B cell (primary cell): ENCODE measurements around the gene DEPDC1B. TPM values are rescaled to one million over a fixed set of nuclear protein-coding genes. Genes with fewer than 3 reads are reported as not detected.

Experiments used
- ATAC-seq: fragments of 200-7000 bp; cut with Tn5 transposase; one replicate; pipeline ENCODE4 v1.10.0; 2021; ENCODE audit warnings: low read depth, mild to moderate bottlenecking, moderate number of reproducible peaks, moderate library complexity
- CTCF ChIA-PET: fragments of 350-600 bp; sonication (Branson Sonifier 250); formaldehyde crosslinking; loops from one replicate; lab custom pipeline; 2021; ENCODE audit warnings: antibody characterized with exemption, inconsistent platforms; lab: Charles Lee
- POLR2A ChIA-PET: fragments of 350-600 bp; sonication (Branson Sonifier 250); formaldehyde crosslinking; loops from one replicate; lab custom pipeline; 2021; ENCODE audit warnings: antibody characterized with exemption; lab: Charles Lee
- DNase-seq: peaks from one replicate; pipeline ENCODE4 v3.0.0; 2013
- H2AFZ ChIP-seq: 2 replicates; pipeline ENCODE4 v1.6.1; 2012; ENCODE audit warnings: mild to moderate bottlenecking, low read depth, low read length; ENCODE audit not compliant: insufficient read depth, poor library complexity, severe bottlenecking
- H3K27ac ChIP-seq, 2 donors: 1 replicate in 1 of 2; 2 replicates in 1 of 2; pipeline ENCODE4 v1.5.1; 2012 to 2013; ENCODE audit warnings: low read length in 2 of 2, mild to moderate bottlenecking in 2 of 2, moderate library complexity in 1 of 2
- H3K27me3 ChIP-seq, 4 experiments: fragments of 200-600 bp in 1 of 4; sonication (generic) in 1 of 4; replicated peaks in 1 of 4; 1 replicate in 2 of 4; 2 replicates in 2 of 4; pipeline versions ENCODE4 v1.6.1 to v1.7.0; 2013 to 2016; ENCODE audit warnings: low read length in 3 of 4, mild to moderate bottlenecking in 2 of 4, mixed read lengths in 1 of 4, moderate library complexity in 1 of 4; ENCODE audit not compliant: insufficient read depth in 4 of 4, control insufficient read depth in 3 of 4; ENCODE audit errors: control extremely low read depth in 1 of 4
- H3K36me3 ChIP-seq, 2 experiments: replicated peaks in 1 of 2; 1 replicate in 1 of 2; 2 replicates in 1 of 2; pipeline versions ENCODE4 v1.6.1 to v1.7.1; 2013; ENCODE audit warnings: low read length in 1 of 2; ENCODE audit not compliant: insufficient read depth in 2 of 2, control insufficient read depth in 1 of 2; ENCODE audit errors: control extremely low read depth in 1 of 2, extremely low read depth in 1 of 2
- H3K4me1 ChIP-seq, 2 donors: fragments of 200-600 bp in 1 of 2; sonication (generic) in 1 of 2; 1 replicate in 1 of 2; 2 replicates in 1 of 2; pipeline versions ENCODE4 v1.5.1 to v1.6.1; 2013 to 2017; ENCODE audit warnings: low read length in 2 of 2; ENCODE audit not compliant: control insufficient read depth in 2 of 2, insufficient read depth in 2 of 2
- H3K4me2 ChIP-seq: replicated peaks from 2 replicates; pipeline ENCODE3; 2012; ENCODE audit warnings: mild to moderate bottlenecking, low read depth, low read length; ENCODE audit not compliant: poor library complexity, severe bottlenecking
- H3K4me3 ChIP-seq, 5 experiments: fragments of 200-600 bp in 1 of 5; sonication (generic) in 1 of 5; 1 replicate in 3 of 5; 2 replicates in 2 of 5; pipeline versions ENCODE4 v1.5.1 to v1.7.0; 2011 to 2016; ENCODE audit warnings: low read length in 4 of 5, mild to moderate bottlenecking in 4 of 5, low read depth in 2 of 5, control low read depth in 1 of 5, moderate library complexity in 1 of 5; ENCODE audit not compliant: insufficient read depth in 1 of 5; ENCODE audit errors: control extremely low read depth in 1 of 5, extremely low read depth in 1 of 5
- H3K79me2 ChIP-seq: fragments of 200-600 bp; sonication (generic); one replicate; pipeline ENCODE4 v1.6.0; 2016; ENCODE audit warnings: low read length; ENCODE audit not compliant: control insufficient read depth, insufficient read depth
- H3K9ac ChIP-seq: fragments of 200-600 bp; sonication (generic); 2 replicates; pipeline ENCODE4 v1.6.1; 2017; ENCODE audit warnings: mild to moderate bottlenecking, low read length, moderate library complexity
- H3K9me3 ChIP-seq, 3 donors: one replicate each; pipeline versions ENCODE4 v1.6.1 to v1.7.1; 2013; ENCODE audit warnings: low read length in 2 of 3; ENCODE audit not compliant: control insufficient read depth in 2 of 3, insufficient read depth in 1 of 3; ENCODE audit errors: control extremely low read depth in 1 of 3
- H4K20me1 ChIP-seq: 2 replicates; pipeline ENCODE4 v1.6.0; 2012; ENCODE audit warnings: mild to moderate bottlenecking, low read length; ENCODE audit not compliant: insufficient read depth, control insufficient read depth, poor library complexity, severe bottlenecking
- H3K27ac Mint-ChIP-seq: one replicate; pipeline ENCODE4 v1.8.0; 2021; ENCODE audit warnings: mixed read lengths
- H3K27me3 Mint-ChIP-seq: one replicate; pipeline ENCODE4 v1.8.0; 2021; ENCODE audit warnings: mixed read lengths
- H3K4me1 Mint-ChIP-seq: one replicate; pipeline ENCODE4 v1.8.0; 2021; ENCODE audit warnings: mixed read lengths
- H3K4me3 Mint-ChIP-seq: one replicate; pipeline ENCODE4 v1.8.0; 2021; ENCODE audit warnings: mixed read lengths
- H3K9me3 Mint-ChIP-seq: one replicate; pipeline ENCODE4 v1.8.0; 2022; ENCODE audit warnings: mixed read lengths; ENCODE audit not compliant: insufficient read depth
- CTCF ChIP-seq: fragments of 200-600 bp; IDR thresholded peaks from one replicate; pipeline ENCODE4 v1.8.0; 2022; ENCODE audit warnings: antibody characterized with exemption, mild to moderate bottlenecking
- EZH2 ChIP-seq: IDR thresholded peaks from 2 replicates; pipeline ENCODE4 v1.6.1; 2012; ENCODE audit warnings: borderline replicate concordance, low read depth, mild to moderate bottlenecking, moderate library complexity, low read length; ENCODE audit not compliant: insufficient read depth, poor library complexity, severe bottlenecking
- WGBS: methylation state at CpG from one replicate; pipeline ENCODE4 v1.1.5; 2013; ENCODE audit warnings: missing lambda C conversion rate; ENCODE audit not compliant: insufficient coverage; 5-methylcytosine and 5-hydroxymethylcytosine counted together
- intact Hi-C: fragments of 100-400 bp; cut with micrococcal nuclease; formaldehyde crosslinking; loops from one replicate; pipeline ENCODE4 v1.10.0; 2022
- polyA plus RNA-seq: library from polyadenylated mRNA; depleted of rRNA; stranded (reverse); fragments of >200 nt; gene quantifications from 2 replicates; pipeline ENCODE4 v1.2.3, GENCODE V29; 2012
- total RNA-seq, 2 donors: library from RNA; stranded (reverse); fragments of 120-200 nt in 1 of 2; gene quantifications; 1 replicate in 1 of 2; 2 replicates in 1 of 2; pipeline versions ENCODE4 v1.2.3 to v1.2.4, GENCODE V29; 2013 to 2022

DEPDC1B gene
- total and polyA plus RNA-seq, 2 donors (not counting 1 experiment from before 2014, with no cell fraction given) = 0.04 to 0.25 TPM

GRCh38 chr5:60611099-60611740 is 88.7 kb downstream of the DEPDC1B start:
- Histone ChIP-seq H3K4me2 (no peak overlapping the region), H3K79me2 (no peaks in the 10 kb centered on the region), H3K27ac (no peak overlapping the region), H4K20me1 (no peaks in the 10 kb centered on the region), H3K4me3 (no peak overlapping the region), H3K36me3 (no peaks in the 10 kb centered on the region), H2AFZ (no peak overlapping the region), H3K9ac (no peak overlapping the region), H3K9me3 (peaks cover 0 to 7% (median 0%) of the 10 kb centered on the region in 3 donors), H3K4me1 (no peaks in the 10 kb centered on the region), H3K27me3 (no peaks in the 10 kb centered on the region)
- Mint-ChIP-seq H3K4me3 (no peak overlapping the region), H3K4me1 (peaks cover 10% of the 10 kb centered on the region), H3K27ac (no peak overlapping the region), H3K9me3 (no peaks in the 10 kb centered on the region), H3K27me3 (no peaks in the 10 kb centered on the region)
- intact Hi-C loops = no loop called here
- ChIA-PET CTCF (no interaction called here), POLR2A (no interaction called here)
- DNase-seq = no peak
- TF ChIP-seq CTCF (no peak), EZH2 (no peak)
- ATAC-seq = no peak

GRCh38 chr5:60604771-60605170 is 95.2 kb downstream of the DEPDC1B start:
- no peaks in the 10 kb centered on the region for H3K27me3 Mint-ChIP-seq
- Histone ChIP-seq H3K9ac (no peak overlapping the region), H3K27me3 (no peaks in the 10 kb centered on the region), H3K79me2 (no peaks in the 10 kb centered on the region), H2AFZ (no peak overlapping the region), H3K27ac (no peak overlapping the region), H3K36me3 (no peaks in the 10 kb centered on the region), H3K4me3 (no peak overlapping the region), H3K4me2 (no peak overlapping the region), H3K4me1 (no peaks in the 10 kb centered on the region), H3K9me3 (no peaks in the 10 kb centered on the region), H4K20me1 (no peaks in the 10 kb centered on the region)
- TF ChIP-seq EZH2 (no peak), CTCF (no peak)
- POLR2A ChIA-PET = no interaction called here
- CTCF ChIA-PET = no interaction called here
- DNase-seq = no peak
- H3K27ac Mint-ChIP-seq = no peak overlapping the region
- no CpG with 5 or more reads among the region's 1 CpG for WGBS
- H3K4me1 Mint-ChIP-seq = no peaks in the 10 kb centered on the region
- no peaks in the 10 kb centered on the region for H3K9me3 Mint-ChIP-seq
- ATAC-seq = no peak
- intact Hi-C loops = no loop called here
- no peak overlapping the region for H3K4me3 Mint-ChIP-seq
